Osteocyte (in vitro differentiated cells): ENCODE results near the gene RABIF. TPM values are rescaled to one million over a fixed set of nuclear protein-coding genes. Genes with fewer than 3 reads are reported as not detected.
"Not testable (repeated sequence)": the region's sequence is repeated elsewhere in the genome, so short reads cannot be mapped to it uniquely, and the experiment has no call there.

Experiments used
- DNase-seq: peaks from one replicate; pipeline ENCODE4 v3.0.0; 2021; ENCODE audit warnings: mixed read lengths; ENCODE audit not compliant: unreplicated experiment; ENCODE audit errors: extremely low spot score
- H3K27ac Mint-ChIP-seq: one replicate; pipeline ENCODE4 v1.8.0; 2021; ENCODE audit warnings: mild to moderate bottlenecking, mixed read lengths; ENCODE audit not compliant: unreplicated experiment
- H3K27me3 Mint-ChIP-seq: one replicate; pipeline ENCODE4 v1.8.0; 2021; ENCODE audit warnings: mixed read lengths; ENCODE audit not compliant: unreplicated experiment
- H3K36me3 Mint-ChIP-seq: one replicate; pipeline ENCODE4 v1.8.0; 2021; ENCODE audit warnings: mixed read lengths; ENCODE audit not compliant: unreplicated experiment
- H3K4me1 Mint-ChIP-seq: one replicate; pipeline ENCODE4 v1.8.0; 2021; ENCODE audit warnings: mixed read lengths; ENCODE audit not compliant: unreplicated experiment
- H3K4me3 Mint-ChIP-seq: one replicate; pipeline ENCODE4 v1.8.0; 2021; ENCODE audit warnings: mild to moderate bottlenecking, moderate library complexity, mixed read lengths; ENCODE audit not compliant: unreplicated experiment
- H3K9me3 Mint-ChIP-seq: one replicate; pipeline ENCODE4 v1.8.0; 2021; ENCODE audit warnings: mixed read lengths; ENCODE audit not compliant: unreplicated experiment
- total RNA-seq: library from RNA; stranded (reverse); gene quantifications from 2 replicates; pipeline ENCODE4 v1.2.1, GENCODE V29; 2021
- TF ChIP-seq, protein P1 (sequence below): fragments of 200-600 bp; sonication (generic); IDR thresholded peaks from 2 replicates; pipeline ENCODE4 v1.5.0; 2021; ENCODE audit warnings: antibody characterized with exemption, mild to moderate bottlenecking, moderate library complexity

RABIF gene
- total RNA-seq, 1 donor from 2014 or later = 13.9 TPM

GRCh38 chr1:202909494-202909893 lies 20.5 kb upstream of the RABIF start:
- DNase-seq = no peak
- TF ChIP-seq, protein P1, sequence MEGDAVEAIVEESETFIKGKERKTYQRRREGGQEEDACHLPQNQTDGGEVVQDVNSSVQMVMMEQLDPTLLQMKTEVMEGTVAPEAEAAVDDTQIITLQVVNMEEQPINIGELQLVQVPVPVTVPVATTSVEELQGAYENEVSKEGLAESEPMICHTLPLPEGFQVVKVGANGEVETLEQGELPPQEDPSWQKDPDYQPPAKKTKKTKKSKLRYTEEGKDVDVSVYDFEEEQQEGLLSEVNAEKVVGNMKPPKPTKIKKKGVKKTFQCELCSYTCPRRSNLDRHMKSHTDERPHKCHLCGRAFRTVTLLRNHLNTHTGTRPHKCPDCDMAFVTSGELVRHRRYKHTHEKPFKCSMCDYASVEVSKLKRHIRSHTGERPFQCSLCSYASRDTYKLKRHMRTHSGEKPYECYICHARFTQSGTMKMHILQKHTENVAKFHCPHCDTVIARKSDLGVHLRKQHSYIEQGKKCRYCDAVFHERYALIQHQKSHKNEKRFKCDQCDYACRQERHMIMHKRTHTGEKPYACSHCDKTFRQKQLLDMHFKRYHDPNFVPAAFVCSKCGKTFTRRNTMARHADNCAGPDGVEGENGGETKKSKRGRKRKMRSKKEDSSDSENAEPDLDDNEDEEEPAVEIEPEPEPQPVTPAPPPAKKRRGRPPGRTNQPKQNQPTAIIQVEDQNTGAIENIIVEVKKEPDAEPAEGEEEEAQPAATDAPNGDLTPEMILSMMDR = no peak
- no peak overlapping the region for H3K27ac Mint-ChIP-seq
- H3K4me1 Mint-ChIP-seq = no peaks in the 10 kb centered on the region
- no peak overlapping the region for H3K4me3 Mint-ChIP-seq
- H3K36me3 Mint-ChIP-seq = peaks cover 52% of the 10 kb centered on the region
- no peaks in the 10 kb centered on the region for H3K27me3 Mint-ChIP-seq
- no peaks in the 10 kb centered on the region for H3K9me3 Mint-ChIP-seq

GRCh38 chr1:202908998-202909397 lies 20.0 kb upstream of the RABIF start:
- no peak for DNase-seq
- TF ChIP-seq, protein P1 = no peak
- H3K9me3 Mint-ChIP-seq = no peaks in the 10 kb centered on the region
- no peak overlapping the region for H3K27ac Mint-ChIP-seq
- H3K4me3 Mint-ChIP-seq = no peak overlapping the region
- no peaks in the 10 kb centered on the region for H3K4me1 Mint-ChIP-seq
- peaks cover 52% of the 10 kb centered on the region for H3K36me3 Mint-ChIP-seq
- H3K27me3 Mint-ChIP-seq = no peaks in the 10 kb centered on the region

GRCh38 chr1:202905331-202905730 lies 16.4 kb upstream of the RABIF start:
- Mint-ChIP-seq H3K4me1 (no peaks in the 10 kb centered on the region), H3K27me3 (no peaks in the 10 kb centered on the region), H3K36me3 (peaks cover 49% of the 10 kb centered on the region), H3K27ac (no peak overlapping the region), H3K4me3 (no peak overlapping the region), H3K9me3 (no peaks in the 10 kb centered on the region)
- no peak for DNase-seq
- TF ChIP-seq, protein P1 = no peak

DNA sequence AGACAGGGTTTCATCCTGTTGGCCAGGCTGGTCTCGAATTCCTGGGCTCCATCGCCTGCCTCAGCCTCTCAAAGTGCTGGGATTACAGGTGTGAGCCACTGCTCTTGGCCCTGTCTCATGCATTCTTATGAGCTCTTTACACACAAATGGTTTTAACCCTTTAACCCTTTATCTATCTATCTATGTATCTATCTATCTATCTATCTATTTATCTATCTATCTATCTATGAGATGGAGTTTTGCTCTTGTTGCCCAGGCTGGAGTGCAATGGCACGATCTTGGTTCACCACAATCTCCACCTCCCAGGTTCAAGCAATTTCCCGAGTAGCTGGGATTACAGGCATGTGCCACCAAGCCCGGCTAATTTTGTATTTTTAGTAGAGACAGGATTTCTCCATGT lies 14.9 kb upstream of the RABIF start:
- H3K27me3 Mint-ChIP-seq, H3K4me1 Mint-ChIP-seq, H3K4me3 Mint-ChIP-seq, DNase-seq, H3K9me3 Mint-ChIP-seq, H3K27ac Mint-ChIP-seq: not testable (repeated sequence)
- peaks cover 40% of the 10 kb centered on the region for H3K36me3 Mint-ChIP-seq

DNA sequence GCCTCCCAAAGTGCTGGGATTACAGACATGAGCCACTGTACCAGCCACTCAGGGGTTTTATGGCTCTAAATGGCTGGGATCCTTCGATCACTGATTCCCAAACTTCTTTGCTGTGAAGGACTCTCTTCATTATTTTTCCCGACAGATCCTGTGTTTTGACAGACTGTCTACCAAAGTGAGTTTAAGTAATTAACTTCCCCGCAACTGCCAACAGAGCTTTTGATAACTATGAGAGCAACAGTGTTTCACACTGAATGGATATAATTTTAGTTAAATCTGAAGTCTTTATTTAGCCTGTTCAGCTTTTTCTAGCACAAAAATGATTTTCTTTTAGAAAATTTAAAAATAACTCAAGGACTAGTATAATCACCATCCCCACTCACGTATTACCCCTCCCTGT lies 12.6 kb upstream of the RABIF start:
- TF ChIP-seq, protein P1 = no peak
- no peaks in the 10 kb centered on the region for H3K27me3 Mint-ChIP-seq
- no peak overlapping the region for H3K4me3 Mint-ChIP-seq
- no peaks in the 10 kb centered on the region for H3K4me1 Mint-ChIP-seq
- no peak overlapping the region for H3K27ac Mint-ChIP-seq
- H3K9me3 Mint-ChIP-seq = no peaks in the 10 kb centered on the region
- peaks cover 44% of the 10 kb centered on the region for H3K36me3 Mint-ChIP-seq
- no peak for DNase-seq

DNA sequence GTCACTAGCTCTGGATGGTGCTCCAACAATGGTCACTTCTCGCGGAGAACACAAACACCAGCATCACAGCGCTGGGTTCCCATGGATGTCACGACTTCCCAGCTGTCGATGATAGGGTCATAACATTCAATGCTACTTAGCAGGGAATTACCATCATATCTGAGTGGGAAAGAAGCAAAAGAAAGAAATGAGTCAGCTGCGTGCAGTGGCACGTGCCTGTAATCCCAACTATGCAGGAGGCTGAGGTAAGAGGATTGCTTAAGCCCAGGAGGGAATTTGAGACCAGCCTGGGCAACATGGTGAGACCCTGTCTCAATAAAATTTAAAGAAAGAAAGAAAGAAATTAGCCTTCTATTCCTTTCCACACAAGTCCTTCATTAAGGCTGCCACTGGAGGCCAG lies 3.6 kb upstream of the RABIF start:
- no peak overlapping the region for H3K27ac Mint-ChIP-seq
- H3K4me1 Mint-ChIP-seq = peaks cover 14% of the 10 kb centered on the region
- H3K36me3 Mint-ChIP-seq = peaks cover 40% of the 10 kb centered on the region
- TF ChIP-seq, protein P1 = no peak
- no peak overlapping the region for H3K4me3 Mint-ChIP-seq
- DNase-seq = no peak
- no peaks in the 10 kb centered on the region for H3K27me3 Mint-ChIP-seq
- H3K9me3 Mint-ChIP-seq = no peaks in the 10 kb centered on the region
